GM21447 (cell line): ENCODE data around the gene LRFN2.

Source experiments
- ATAC-seq: cut with Tn5 transposase; IDR thresholded peaks from one replicate; pipeline ENCODE4 v1.9.1; 2021; ENCODE audit not compliant: unreplicated experiment

LRFN2 gene

GRCh38 chr6:40520084-40520483, 67.1 kb downstream of the LRFN2 start:
- no peak for ATAC-seq

- no peak for ATAC-seq
These were observed 69.5 kb downstream of the LRFN2 start for GRCh38 chr6:40517654-40518053.

DNA sequence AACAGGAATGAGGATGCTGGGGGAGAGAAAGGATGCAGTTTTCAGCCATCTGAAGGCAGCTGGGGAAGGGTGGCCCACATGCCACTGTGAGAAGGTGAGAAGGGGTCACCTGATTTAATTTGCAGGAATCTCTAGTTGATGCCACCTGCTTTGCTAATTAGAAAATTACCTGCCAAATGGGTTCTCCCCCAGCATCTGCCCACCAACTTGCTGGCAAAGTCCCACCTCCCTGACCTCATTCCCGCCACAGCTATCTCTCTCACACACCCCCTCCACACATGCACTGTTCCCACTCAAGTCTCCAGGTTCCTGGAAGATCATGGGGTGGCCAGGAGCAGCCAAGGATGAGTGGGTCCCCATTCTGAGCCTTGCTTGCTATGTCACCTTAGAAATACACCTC, 70.7 kb downstream of the LRFN2 start:
- ATAC-seq, result no peak

DNA sequence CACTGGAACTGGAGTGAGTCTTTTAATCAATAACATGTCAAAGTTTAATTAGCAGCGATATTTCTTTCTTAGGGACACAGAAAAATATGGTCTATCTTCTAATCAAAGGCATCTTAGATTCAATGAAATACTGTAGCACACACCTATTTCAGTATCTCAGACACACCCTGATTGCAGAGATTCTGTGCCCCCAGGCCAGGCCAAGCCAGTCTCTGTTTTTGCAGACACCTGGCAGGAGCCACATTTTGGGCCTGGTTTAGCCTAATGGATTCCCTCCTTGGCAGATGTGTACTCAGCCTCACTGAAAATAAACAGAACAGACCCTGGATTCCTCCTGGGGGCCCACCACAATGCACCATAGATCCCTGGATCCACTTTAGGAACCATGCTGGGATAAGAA, 74.8 kb downstream of the LRFN2 start:
- no peak for ATAC-seq

DNA sequence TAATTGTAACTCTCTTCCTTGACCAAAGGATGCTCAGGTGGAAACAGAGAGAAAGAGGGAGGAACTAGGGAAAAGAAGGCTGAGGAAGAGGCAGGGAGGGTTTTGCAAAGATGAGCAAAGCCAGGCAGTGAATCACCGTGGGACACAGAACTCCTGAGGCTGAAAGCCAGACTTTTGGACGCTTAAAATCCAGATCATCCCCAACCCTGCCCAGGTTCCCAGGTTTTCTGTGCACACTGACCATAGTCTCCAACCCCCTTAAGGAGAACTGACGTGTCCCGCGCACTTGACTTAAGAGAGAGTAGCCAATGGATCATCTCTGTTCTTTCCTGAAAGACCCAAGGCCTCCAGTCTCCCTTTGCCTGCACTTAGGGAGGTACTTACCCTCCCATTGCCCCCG, 75.3 kb downstream of the LRFN2 start:
- ATAC-seq, result no peak

DNA sequence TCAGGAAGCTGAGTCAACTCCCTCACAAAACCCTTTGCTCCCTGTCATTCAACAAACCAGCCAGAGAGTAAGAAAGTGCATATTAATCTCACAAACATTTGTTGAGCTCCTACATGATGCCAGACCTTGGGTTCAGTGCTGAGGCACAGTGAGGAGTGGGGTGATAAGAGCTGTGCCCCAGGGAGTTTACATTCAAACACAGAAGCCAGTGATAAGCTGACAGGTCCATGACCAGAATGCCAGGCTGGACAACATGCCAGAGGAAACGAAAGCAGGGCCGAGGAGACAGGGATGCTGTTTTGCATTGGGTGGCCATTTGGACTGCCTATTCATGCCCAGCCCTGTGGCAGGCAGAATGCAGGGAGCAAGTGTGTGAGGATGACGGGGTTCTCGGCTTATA, 76.7 kb downstream of the LRFN2 start:
- ATAC-seq, result no peak

DNA sequence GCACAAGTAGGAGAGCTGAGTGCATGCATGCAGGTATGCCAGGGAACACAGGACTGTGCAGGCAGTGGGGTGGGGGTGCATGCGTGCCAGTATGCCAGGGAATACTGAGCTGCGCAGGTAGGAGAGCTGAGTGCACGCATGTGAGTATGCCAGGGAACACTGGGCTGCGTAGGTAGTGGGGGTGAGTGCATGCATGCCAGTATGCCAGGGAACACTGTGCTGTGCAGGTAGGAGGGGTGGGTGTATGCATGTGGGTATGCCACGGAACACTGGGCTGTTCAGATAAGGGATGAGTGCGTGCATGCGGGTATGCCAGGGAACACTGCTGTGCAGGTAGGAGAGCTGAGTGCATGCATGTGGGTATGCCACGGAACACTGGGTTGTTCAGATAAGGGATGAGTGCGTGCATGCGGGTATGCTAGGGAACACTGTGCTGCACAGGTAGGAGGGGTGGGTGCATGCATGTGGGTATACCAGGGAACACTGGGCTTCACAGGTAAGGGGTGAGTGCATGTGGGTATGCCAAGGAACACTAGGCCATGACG, 77.4 kb downstream of the LRFN2 start:
- no peak for ATAC-seq

DNA sequence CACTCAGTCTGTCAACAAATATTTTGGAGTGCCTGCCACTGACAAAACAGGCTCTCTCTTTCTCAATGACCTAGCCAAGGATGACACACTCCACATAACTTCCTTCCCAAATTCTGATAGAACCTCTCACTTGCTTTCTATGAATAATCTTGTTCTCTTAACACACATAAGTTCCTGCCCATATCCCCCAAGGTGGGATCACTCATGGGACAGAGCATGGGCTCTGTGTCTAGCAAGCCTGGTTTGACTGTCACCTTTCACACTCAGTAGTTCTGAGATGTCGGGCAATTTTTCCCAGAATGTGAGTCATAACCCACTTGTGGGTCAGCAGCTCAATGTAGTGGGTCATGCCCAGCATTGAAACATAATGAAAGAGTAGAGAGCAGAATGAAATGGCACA, 78.1 kb downstream of the LRFN2 start:
- no peak for ATAC-seq

DNA sequence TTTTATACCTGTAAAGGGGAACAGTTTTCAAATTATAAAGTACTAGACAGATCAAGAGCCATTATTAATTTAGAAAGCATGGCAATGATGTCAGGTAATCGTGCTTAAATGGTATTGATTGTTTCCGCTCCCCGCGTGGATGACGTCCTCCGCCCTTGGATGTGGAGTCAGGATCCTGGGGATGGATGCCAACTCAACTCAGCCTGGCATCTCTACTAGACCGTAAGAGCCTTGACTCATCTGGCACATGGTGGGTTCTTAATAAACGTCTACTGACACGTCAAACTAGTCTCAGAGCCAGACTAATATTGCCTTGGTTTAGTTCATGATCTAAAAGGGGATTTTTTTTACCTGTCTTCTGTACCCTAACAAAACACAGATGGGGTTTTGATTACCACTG, 80.2 kb downstream of the LRFN2 start:
- no peak for ATAC-seq

DNA sequence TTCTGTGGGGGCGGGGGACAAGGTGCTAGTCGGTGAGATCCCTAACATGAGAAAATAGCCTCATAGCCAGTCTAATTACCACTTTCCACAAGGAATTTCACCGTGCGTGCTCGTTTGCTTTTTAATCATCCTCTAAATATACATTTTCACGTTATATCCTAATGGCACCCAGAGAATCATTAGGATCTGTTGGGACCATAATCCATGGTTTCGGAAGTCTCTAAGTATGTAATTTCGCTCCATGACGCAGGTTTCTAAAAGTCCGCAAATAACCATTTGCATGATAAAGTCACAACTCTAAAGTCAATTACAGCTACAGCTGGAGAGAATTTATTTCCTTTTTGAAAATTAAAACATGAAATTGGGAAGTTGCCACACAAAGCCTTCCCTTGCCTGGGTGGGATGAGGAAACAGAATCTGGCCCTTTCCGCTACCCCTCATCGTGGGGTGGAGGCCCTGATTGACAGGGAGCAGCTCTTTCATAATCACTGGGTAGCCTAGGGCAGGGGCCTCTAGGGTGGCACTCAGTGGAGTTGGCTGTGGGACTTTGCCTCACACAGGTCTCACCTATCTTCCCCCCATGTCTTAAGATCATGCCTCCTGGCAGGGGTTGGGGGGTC, 81.9 kb downstream of the LRFN2 start:
- ATAC-seq, result no peak

GRCh38 chr6:40504274-40504673, 82.9 kb downstream of the LRFN2 start:
- ATAC-seq, result no peak

DNA sequence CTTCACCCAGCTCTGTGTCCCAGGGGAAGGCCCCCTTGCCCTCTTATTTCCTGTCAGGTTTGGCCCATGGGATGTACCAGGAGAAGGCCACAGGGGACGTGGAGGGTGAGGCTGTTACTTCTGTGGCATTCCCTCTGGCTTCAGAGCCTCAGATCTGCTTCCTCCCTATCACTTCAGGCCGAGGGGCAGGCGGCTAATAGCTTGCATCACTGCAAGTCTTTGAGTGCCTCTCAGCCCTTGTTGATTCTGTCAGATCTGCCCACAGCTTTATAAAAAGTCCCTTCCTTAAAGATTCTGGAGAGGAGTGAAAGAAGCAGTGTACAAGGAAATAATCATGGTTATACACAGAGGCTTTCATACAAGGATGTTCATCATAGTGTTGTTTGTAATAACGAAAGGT, 86.9 kb downstream of the LRFN2 start:
- no peak for ATAC-seq

- no peak for ATAC-seq
These were observed 87.9 kb downstream of the LRFN2 start for GRCh38 chr6:40499215-40499614.

DNA sequence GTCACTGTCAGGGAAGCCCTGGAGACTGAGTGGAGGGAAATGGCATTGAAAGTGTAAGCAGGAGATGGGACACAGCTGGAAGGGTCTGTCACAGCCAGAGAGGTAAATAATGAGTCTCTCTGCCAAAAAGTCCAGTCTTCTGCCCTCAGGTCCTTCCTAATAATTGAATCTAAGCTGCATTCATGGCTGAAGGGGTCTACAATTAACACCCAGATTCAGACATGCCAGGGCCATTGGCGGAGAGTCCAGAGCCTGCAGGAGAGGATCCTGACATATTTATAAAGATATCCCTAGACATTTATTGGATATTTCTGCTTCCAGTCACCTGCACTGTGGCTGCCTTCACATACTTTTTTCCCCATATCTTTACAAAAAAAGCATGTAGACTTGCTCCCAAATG, 89.0 kb downstream of the LRFN2 start:
- ATAC-seq, result no peak

- ATAC-seq, result no peak
These were observed 95.0 kb downstream of the LRFN2 start for GRCh38 chr6:40492187-40492586.

DNA sequence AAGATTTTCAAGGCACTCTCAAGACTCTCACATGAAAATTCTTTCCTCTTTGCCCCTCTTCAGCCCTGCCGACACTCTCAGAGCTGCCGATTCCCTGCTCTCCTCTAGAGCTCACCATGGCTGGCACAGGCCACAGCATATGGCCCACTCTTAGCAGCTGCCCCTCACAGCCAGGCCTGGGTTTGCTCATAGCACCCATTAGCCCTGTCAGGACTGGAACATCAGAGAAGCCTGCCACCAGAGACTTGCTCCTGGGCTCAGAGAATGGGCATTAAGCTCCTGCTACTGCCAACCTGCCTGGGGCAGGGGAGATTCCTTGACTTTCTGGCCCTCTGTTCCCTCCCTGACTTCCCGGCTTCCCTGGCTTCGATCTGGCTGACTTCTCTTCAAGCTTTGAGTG, 96.7 kb downstream of the LRFN2 start:
- no peak for ATAC-seq

- no peak for ATAC-seq
These were observed 97.4 kb downstream of the LRFN2 start for GRCh38 chr6:40489798-40490197.

DNA sequence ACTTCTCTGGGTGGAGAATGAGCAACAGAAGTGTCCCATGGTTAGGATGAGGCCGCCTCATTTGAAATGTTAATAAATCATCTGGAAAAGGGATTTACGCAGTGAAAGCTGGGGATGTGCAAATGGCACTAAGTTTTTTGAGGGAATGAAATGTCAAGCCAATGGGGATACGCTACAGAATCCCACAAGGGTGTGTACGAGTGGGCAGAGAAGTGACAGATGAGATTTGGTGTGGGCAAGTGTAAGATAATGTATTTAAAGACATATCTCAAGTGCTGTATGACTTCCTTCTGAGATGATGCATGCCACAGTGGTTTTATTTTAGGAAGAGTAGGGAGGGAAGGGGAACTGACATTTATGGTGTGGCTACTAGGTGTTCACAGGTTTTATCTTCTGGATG, 100.6 kb downstream of the LRFN2 start:
- no peak for ATAC-seq

DNA sequence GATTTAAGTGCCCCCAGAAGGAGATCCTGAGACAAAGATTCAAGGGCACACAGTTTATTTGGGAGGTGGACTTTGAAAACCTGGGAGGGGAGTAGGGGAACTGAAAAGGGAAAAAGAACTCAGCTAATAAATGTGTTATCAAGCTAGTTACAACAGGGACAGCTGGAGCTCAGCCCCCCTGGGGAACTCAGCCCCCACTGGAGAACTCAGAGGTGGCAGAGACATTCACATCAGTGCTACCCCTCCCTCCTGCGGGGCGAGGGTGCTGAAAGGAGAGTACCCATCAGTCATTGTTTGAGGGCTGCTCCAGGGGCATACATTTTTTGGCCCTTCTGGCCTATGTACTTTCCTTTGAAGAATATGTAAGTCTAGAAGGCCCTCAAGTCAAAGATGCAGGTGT, 101.4 kb downstream of the LRFN2 start:
- no peak for ATAC-seq

DNA sequence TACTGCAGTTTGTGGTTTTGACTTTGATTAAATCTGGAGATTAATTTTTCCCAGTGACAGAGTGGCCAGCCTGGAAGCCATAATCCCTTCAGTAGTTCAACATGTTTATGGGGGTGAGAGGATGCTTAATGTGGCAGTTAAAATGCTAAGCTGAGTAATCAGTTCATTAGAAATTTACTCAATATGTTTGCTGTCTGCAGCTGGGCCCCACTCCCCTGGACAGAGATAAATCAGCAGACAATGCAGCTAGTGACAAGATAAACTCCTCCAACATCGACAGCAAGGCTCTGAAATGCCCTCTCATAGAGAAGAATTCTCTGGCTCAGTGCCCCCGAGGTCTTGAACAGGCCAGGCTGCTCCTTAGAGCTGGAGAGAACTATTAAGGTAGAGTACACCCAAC, 101.9 kb downstream of the LRFN2 start:
- ATAC-seq, result no peak

DNA sequence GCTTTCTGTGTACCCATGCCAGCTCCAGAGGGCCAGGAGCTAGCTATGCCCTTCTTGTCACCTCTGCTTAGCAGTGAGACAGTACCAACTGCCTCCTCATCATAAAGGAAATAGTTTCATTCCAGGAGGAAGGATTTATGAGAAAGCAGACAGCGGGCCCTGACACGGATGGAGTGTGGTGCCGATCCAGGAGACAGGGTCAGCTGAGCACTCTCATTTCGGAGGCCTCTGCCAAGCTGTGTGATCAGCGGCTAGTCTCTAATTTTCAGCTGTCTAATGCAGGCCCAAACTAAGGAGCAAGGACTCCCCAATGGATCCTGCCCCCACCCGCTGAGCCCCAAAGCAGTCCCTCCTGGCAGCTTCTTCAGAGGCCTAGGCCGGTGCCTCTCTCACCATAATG, 103.1 kb downstream of the LRFN2 start:
- no peak for ATAC-seq

DNA sequence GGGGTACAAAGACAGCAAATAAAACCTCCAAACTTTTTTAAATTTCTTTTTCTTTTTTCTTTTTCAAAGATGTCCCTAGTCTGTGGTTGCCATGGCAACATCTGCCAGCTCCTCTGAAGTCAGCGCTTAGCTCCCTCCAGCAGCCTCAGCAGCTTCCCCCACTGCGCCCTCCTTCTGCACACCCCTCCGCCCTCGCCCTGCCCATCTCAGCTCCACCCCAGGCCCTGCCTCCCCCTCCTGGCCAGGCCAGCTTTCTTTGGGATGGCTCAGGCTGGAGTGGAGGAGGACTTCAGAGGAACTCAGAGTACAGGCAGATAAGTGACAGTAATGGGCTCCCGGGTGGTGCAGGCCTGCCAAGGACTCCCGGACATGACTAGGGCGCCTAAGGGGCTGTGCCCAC, 104.6 kb downstream of the LRFN2 start:
- no peak for ATAC-seq

DNA sequence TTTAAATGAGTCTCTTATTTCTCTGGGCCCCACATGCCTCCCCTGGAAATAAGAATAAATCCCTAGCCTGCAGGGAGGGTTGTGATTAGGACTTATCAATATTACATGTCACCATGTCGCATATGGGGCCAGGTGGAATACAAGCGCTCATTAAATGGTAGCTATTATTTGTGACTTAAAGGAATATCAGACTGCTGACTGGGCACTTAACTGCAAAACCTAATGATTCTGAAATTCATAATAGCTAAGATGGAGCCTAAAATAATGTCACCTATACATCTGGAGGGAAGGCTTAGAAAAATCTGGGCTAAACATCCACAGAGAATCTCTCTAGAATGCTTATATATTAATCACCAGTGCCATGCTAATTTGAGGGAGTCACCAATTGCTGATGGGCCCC, 106.5 kb downstream of the LRFN2 start:
- ATAC-seq, result no peak
